Fibroblast of villous mesenchyme (primary cell): ENCODE measurements around the gene OXSR1. TPM values are rescaled to one million over a fixed set of nuclear protein-coding genes. Genes with fewer than 3 reads are reported as not detected.
"Not testable (repeated sequence)": the region's sequence is repeated elsewhere in the genome, so short reads cannot be mapped to it uniquely, and the experiment has no call there.

Experiments used
- DNase-seq: peaks from one replicate; pipeline ENCODE4 v3.0.0-alpha.2; 2010; ENCODE audit warnings: low read depth
- H3K4me3 ChIP-seq: 2 replicates; pipeline ENCODE4 v1.5.1; 2011; ENCODE audit warnings: low read depth, mild to moderate bottlenecking, low read length
- CTCF ChIP-seq: IDR thresholded peaks from 2 replicates; pipeline ENCODE4 v1.5.1; 2012; ENCODE audit warnings: low read depth, mild to moderate bottlenecking, low read length; ENCODE audit not compliant: insufficient read depth
- total RNA-seq: library from RNA; depleted of rRNA; stranded (reverse); fragments of >200 nt; gene quantifications from 2 replicates; pipeline ENCODE4 v1.2.3, GENCODE V29; 2012

The OXSR1 gene
- total RNA-seq, 1 donor = 68.2 TPM

DNA sequence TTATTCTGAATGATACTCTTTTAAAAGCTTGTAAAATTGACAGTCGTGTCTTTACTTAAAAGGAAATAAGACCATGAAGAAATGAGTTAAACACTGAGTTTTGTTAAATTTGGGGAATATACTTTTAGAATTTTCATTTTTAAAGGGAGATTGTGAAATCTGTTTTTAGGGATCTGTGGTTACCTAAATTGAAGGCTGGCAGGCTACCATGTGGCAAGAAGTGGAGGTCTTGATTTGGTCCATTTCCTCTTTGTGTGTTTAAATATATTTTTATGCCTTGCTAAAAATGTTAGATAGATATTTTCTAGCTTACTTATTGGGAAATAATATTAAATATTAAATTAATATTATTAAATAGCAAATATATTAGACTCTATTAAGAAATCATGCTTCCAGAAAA is 63.7 kb downstream of the OXSR1 start:
- H3K4me3 ChIP-seq = no peak overlapping the region
- TF ChIP-seq CTCF = no peak
- DNase-seq = no peak

DNA sequence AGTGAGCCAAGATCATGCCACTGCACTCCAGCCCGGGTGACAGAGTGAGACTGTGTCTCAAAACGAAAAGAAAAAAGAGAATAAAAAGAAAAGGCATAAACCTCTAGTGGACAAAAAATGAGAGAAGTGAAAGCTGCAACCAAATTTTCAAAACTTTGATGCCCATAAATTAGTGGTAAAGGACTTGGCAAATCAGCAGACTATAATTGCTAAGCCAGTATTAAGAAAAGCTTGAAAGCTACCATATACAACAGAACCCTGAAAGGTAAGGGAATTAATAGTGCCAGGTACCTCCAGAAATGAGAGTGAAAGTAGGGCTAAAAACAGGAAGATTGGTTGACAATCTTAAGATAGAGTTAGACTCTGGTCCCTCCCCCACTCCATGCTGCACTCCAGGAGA is 67.4 kb downstream of the OXSR1 start:
- no peak for DNase-seq
- TF ChIP-seq CTCF = no peak
- H3K4me3 ChIP-seq = no peak overlapping the region

- no peak for TF ChIP-seq CTCF
- H3K4me3 ChIP-seq = no peak overlapping the region
- DNase-seq = no peak
Measured at GRCh38 chr3:38235466-38235865, 70.1 kb downstream of the OXSR1 start.

DNA sequence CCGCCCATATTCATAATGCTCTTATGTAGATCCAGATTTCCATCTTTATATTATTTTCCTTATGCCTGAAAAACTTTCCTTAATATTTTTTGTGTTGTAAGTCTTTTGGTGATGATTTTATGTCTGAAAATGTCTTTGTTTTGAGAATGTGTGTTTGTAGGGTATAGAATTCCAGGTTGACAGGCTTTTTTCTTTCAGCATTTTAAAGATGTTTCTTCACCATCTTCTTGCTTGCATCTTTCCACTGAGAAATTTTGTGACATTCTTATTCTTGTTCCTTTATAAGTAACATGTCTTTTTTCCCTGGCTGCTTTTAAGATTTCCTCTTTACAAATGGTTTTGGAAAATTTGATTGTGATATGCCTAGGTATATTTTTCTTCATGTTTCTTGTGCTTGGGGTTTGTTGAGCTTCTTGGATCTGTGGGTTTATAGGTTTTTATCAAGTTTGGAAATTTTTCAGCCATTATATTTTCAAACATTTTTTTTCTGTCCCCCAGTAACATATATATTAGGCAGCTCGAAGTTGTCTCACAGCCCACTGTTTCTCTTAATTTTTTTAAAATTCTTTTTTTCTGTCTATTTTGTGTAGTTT is 73.2 kb downstream of the OXSR1 start:
- TF ChIP-seq CTCF = no peak
- H3K4me3 ChIP-seq = no peak overlapping the region
- no peak for DNase-seq

- DNase-seq, H3K4me3 ChIP-seq: not testable (repeated sequence)
Measured at GRCh38 chr3:38242812-38243211, 77.5 kb downstream of the OXSR1 start.

- DNase-seq = no peak
- no peak overlapping the region for H3K4me3 ChIP-seq
- no peak for TF ChIP-seq CTCF
Measured at GRCh38 chr3:38245930-38246329, 80.6 kb downstream of the OXSR1 start.

- peak; percentile 30 for TF ChIP-seq CTCF
- peak; percentile 81 for DNase-seq
- H3K4me3 ChIP-seq = no peak overlapping the region
Measured at GRCh38 chr3:38247366-38248035, 82.2 kb downstream of the OXSR1 start.
